SK-N-MC (cell line): Measurements from ENCODE around the gene ZNF407.

Source experiments
- EZH2 ChIP-seq: fragments of 200-600 bp; sonication (generic); IDR thresholded peaks from one replicate; pipeline ENCODE4 v1.6.1; 2017; ENCODE audit warnings: antibody characterized with exemption
- POLR2AphosphoS5 ChIP-seq: IDR thresholded peaks from 2 replicates; pipeline ENCODE4 v1.6.1; 2012; ENCODE audit warnings: mild to moderate bottlenecking, low read depth, low read length, borderline replicate concordance

GRCh38 chr18:74892066-74892627, 294.5 kb downstream of the ZNF407 start:
- no peak for TF ChIP-seq POLR2AphosphoS5
- no peak for TF ChIP-seq EZH2
